GM18499 (cell line): Measurements from ENCODE around the gene MEF2C.
A peak's percentile ranks its signal among the peaks of the same experiment; 100 is the strongest.

Source experiments
- ATAC-seq: cut with Tn5 transposase; IDR thresholded peaks from one replicate; pipeline ENCODE4 v1.9.1; 2021; ENCODE audit warnings: moderate number of reproducible peaks; ENCODE audit not compliant: insufficient read depth, unreplicated experiment

The MEF2C gene

DNA sequence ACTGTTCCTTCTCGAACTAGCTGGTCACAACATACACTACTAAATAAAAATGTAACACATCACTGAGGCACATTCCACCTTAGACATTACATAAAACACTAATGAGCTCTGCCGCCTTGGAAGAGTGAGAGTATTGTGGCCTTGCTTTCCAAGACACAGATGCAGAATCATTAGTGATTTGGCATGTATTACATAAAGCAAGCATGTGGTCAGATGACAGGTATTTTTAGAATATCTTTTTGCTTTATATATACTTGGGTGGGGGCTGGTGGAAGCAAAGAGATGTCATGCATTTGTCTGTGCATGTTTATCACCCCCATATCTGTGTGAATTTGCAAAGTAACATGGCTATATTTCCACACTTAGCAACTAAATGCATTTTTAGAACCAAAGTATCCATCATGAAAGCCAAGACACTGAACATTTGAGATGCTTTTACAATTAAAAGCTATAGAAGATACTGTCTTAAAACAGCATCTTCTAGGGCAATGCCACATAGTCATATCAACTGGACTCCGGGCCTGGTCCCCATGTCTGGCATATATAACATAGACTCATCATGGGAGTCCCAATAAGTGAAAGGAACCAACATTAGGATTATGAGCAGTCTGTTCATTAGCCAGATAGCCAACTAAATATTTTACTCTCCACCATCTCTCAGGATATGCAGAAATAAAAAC, 213.5 kb downstream of the MEF2C start:
- no peak for ATAC-seq

DNA sequence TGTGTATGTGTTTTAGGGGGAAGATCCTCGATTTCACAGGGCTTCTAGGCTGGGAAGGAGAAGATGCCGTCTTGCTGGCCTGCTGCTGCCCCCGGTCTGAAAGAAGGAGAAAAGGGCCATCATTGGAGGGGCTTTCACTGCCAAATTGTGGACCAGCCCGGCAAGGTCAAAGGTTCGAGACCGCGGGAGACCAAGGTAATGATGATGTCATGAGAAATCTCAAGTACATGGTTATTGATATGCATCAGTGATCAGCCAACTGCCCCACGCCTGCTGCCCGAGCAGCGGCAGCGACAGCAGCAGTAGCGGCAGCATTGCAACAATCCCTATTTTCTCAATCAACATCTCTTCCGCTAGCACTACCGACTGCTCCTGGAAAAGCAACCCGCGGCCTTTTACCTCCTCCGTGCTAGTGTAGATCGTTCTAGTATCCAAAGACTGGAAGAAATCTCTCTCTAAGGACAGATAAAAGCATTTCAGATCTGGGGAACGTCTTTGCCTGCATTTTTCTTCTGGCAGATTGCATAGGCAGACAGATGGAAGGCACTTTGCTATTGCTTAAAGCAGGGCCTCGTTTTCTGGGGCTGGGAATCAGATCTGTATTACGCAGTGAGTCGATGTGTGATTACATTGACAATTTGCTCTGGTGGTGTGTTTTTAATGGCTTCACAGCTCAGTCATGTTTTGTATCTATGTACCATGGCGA, 215.3 kb downstream of the MEF2C start:
- ATAC-seq: peak; percentile 16
